GM19324 (cell line): ENCODE results near the gene KIF20A.
"Not testable (repeated sequence)": the region's sequence is repeated elsewhere in the genome, so short reads cannot be mapped to it uniquely, and the experiment has no call there.

Source experiments
- ATAC-seq: cut with Tn5 transposase; IDR thresholded peaks from one replicate; pipeline ENCODE4 v1.9.1; 2021; ENCODE audit warnings: mild to moderate bottlenecking, moderate library complexity; ENCODE audit not compliant: unreplicated experiment, low FRiP score

The KIF20A gene

DNA sequence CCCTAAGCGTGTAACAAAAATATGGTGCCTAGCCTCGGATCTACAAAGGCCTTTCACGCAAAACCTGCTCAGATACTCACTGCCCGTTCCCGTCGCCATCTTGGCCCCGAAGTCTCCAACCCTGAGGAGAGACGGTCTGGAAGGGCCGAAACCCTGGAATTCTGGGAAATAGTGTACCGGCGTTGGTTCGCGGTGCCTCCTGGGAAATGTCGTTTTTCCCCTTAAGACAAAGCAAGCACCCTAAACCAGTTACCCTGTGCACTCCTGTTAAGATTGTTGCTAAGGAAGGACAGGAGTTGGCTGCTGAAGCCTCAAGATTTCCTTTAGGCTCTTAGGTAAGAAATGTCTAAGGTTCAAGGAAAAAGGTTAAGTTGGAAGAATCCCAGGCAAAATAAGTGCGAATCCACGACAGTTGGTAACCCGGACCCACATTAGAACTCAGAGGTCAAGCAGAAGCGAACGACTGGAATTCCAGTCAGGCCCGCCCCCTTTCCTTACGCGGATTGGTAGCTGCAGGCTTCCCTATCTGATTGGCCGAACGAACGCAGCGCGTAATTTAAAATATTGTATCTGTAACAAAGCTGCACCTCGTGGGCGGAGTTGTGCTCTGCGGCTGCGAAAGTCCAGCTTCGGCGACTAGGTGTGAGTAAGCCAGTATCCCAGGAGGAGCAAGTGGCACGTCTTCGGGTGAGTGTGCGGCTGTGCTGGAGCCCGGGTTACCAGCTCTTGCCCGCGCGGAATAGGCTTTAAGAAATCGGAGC is at the start of gene KIF20A, which contains the start of gene BRD8:
KIF20A (plus strand) TSS at position 597 of the 761 bp plus-strand sequence. CDS start 569 bp downstream, outside the sequence.
BRD8 (minus strand) TSS at position 115 of the 761 bp plus-strand sequence; CDS start at position 99, 16 bp downstream.
- peak; percentile 90 for ATAC-seq

DNA sequence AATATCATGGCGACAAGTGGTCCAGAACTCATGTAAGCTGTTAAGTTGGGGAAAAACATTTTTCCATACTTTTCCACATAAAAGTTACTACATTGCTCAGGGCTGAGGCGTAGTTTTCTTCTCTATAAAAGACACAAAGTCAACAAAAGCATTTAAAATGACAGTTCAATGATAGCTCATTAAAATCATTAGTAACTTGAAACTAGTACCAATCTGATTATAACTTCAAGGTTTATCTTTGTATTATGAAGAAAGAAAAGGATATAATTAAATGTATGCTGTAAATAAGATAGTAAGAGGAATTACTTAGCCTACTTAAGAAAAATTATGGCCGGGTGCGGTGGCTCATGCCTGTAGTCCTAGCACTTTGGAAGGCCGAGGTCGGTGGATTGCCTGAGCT is 49.6 kb upstream of the KIF20A start:
- ATAC-seq = no peak

DNA sequence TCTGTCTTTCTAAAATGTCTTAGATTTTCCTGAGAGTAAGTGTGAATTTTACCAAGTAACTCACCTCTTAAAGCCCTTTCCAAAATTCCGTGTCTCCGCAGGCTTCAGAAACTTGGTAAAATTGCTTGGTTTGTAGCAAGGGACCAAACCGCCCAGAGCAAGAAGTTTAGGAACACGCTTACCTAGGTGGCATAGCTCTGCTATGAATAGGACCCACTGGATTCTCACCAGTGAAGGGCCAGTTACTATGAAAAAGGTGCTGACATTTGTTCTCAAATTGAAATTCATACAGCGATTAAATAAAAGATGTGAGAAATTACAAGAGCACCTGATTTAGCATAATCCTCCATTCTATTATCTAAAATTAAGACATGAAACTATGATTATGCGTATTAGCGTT is 46.4 kb upstream of the KIF20A start:
- no peak for ATAC-seq

DNA sequence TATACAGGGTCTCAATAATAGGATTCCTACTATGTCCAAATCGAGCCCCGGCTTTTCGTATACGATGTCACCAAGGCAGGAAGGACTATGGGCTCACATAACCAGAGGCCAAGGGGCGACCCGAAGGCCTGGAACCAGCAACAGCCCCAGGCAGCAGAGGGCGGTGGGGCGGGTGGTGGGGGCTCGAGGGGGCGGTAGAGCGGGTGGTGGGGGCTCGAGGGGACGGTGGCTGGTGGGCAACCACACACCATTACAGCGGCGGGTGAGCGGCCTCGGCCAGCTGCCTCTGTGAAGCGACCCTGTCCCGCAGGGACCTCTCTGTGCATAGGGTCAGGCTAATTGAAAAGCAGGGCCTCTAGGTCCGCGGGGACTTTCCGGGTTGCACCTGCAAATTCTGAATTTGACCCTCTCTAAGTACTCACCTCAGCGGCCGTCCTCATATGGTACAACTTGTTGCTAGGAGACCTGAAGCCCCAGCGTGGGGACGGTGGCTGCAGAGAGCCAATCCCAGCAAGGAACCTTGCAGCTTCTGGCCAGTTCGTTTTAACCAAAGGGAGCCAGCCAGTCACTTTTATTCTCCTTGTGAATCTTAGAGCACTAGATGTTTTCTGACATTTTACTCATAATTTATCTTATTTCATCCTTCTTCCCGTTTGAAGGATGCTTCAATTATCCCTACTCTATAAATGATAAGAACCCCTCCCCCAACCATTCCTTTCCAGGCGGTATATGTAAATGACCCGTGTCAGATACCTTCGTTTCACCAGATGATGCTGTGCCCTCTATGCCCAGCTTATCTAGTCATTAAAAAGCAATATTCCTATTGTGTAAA is 39.7 kb upstream of the KIF20A start, which contains the start of gene NME5:
NME5 (minus strand) TSS at position 480 of the 832 bp plus-strand sequence. CDS start 648 bp downstream, outside the sequence.
- ATAC-seq = no peak

DNA sequence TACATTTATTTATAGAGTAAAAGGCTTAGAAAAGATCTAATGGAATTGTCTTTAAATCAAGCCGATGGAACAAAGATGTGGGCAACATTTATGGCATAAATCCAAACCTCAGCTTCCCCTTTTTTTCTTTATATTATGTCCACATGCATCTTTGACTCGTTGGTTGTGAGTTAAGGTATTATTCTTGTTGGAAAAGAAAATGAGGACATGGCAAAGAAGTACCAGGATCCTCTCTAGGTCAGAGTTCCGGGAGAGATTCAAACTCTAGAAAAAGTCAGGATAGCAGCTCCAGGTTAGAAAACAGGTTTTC is 39.2 kb upstream of the KIF20A start:
- no peak for ATAC-seq

DNA sequence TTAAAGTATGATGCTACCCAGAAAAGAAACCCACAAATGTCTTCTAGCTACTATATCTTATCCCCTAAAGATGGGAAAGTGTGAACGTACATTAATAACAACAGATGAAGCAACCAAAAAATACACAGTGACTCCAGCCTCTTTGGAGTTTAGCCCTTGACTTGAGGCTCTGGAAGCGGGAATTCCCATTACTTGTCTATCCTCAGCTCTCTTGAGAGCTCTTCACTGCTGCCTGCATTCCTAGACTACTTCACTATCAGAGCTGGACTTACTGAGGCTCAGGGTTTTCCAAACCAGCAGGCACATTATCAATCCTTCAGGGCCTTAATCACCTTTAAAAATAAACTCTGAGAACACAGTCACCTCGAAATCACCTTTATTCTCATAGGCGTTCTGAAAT is 38.6 kb upstream of the KIF20A start:
- ATAC-seq = no peak

DNA sequence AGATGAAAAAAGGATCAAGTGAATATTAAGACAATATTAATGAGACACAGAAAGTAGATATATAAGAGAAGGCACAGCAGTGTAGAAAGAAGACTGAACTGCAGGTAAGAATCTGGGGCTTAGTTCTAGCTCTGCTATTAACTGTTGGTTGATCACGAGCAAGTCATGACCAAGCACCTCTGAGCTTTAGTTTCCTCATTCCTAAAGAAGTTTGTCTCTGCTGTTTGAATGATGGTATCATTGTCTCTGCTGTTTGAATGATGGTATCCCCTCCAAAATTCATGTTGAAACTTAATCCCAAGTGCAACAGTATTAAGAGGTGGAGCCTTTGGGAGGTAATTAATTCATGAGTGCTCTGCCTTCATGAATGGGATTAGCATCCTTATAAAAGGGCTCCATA is 37.2 kb upstream of the KIF20A start:
- no peak for ATAC-seq

DNA sequence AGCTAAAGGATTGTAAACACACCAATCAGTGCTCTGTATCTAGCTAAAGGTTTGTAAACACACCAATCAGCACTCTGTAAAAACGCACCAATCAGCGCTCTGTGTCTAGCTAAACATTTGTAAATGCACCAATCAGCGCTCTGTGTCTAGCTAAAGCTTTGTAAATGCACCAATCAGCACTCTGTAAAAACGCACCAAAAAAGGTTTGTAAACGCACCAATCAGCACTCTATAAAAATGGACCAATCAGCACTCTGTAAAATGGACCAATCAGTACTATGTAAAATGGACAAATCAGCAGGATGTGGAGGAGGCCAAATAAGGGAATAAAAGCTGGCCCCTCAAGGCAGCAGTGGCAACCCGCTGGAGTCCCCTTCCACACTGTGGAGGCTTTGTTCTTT is 35.3 kb upstream of the KIF20A start:
- not testable (repeated sequence) for ATAC-seq

DNA sequence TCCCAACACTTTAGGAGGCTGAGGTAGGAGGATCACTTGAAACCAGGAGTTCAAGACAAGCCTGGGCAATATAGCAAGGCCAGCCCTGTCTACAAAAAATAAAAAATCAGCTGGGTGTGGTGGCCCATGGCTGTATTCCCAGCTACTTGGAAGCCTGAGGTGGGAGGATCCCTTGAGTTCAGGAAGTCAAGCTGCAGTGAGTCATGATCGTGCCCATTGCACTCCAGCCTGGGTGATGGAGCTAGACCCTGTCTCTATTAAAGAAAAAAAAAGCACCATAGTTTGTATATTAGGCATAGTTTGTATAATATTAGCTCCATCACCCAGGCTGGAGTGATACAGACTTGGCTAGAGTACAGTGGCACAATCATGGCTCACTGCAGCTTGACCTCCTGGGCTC is 30.1 kb upstream of the KIF20A start:
- ATAC-seq = no peak

DNA sequence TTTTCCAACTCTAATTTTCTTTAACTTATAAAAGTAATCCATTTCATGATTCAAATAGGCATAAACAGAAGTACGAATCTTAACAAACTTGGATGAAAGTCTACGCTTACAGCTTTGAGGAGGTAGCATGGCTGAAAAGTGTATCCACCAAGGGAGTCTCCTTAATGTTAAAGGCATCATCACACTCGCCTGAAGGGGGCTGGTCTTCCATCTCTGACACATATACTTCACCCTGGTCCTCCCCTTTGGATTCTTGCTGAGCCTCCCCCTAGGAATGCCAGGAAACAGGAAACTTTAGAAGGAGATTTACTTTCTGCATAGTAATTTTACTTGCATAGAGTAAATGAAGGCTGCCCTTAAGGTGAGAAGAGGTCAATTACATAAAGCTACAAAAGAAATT is 29.4 kb upstream of the KIF20A start:
- no peak for ATAC-seq

DNA sequence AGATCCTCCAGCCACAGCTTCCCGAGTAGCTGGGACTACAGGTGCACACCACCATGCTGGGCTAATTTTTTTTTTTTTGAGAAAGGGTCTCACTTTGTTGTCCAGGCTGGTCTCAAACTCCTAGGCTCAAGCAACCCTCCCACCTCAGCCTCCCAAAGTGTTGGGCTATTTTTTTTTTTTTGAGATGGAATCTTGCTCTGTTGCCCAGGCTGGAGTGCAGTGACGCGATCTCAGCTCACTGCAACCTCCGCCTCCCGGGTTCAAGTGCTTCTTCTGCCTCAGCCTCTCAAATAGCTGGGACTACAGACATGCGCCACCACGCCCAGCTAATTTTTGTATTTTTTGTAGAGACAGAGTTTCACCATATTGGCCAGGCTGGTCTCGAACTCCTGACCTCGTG is 22.9 kb upstream of the KIF20A start:
- not testable (repeated sequence) for ATAC-seq

DNA sequence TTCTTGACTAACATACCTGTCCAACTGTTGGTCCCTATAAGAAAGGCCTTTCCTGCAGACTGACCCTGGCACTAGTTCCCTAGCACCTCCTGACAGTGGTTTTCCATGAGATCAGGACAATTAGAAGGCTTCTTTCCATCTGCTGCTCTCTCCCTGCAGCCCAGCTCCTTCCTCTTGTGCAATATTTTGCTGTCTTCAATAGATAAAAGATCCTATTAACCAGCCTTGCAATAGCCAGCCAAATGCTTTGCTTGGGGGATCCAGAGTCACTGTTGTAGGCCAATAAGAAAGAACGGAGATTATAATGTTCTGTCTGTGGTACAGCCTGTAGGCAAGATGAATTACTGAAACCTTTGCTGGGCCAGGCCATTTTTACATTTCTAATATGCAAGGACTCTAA is 21.3 kb upstream of the KIF20A start:
- no peak for ATAC-seq

DNA sequence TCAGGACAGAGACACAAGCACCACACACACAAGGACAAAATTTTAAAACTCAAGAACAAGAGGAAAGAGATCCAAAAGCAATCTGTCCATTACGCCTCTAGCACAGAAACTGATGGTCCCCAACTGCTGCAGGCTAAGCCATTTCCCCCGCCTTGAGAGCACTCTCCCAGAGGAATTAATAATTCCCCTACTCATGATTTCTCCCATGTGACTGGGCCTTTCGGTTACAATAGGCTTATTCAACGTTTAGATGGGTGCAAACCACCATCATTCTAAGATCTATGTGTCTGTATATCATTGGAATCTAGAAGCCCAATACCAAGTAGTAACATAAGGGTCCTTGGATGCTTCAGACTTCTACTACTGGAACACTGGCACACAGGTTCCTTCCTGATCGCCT is 19.2 kb upstream of the KIF20A start:
- ATAC-seq = no peak

DNA sequence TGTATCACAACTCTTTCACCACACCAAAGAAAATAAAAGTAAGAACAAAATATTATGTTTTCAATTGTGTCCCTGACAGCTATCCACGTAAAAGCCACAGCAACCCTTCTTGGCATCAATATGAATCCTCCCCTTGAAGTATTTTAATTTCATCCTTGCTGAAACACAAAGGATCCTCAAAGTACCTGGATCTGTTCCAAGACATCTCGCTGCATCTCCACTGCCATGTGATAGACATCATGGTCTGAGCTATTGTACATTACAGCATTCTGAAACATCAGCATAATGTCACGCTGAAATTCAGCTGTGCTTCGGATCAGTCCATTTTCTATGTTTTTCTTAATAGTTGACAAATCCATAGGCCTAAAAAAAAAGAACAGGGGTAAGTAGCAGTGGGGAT is 18.2 kb upstream of the KIF20A start:
- no peak for ATAC-seq

DNA sequence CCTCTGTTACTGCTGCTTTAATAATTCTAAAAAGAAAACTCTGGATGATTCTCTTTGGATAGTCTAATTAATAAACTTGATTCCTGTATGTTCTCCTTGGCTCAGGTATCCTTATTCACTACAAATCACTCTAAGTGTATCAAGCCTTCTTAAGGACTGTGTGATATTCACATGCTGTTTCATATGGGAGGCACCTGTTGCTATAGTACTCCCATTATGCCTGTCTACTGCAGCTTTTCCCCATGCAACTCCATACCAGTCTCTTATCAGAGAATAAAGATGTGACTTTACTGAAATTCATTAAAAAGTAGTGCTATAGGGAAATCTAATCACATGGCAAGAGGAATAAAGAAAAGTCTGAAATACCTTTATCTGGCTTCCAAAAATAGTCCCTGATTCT is 15.2 kb upstream of the KIF20A start:
- ATAC-seq = no peak

DNA sequence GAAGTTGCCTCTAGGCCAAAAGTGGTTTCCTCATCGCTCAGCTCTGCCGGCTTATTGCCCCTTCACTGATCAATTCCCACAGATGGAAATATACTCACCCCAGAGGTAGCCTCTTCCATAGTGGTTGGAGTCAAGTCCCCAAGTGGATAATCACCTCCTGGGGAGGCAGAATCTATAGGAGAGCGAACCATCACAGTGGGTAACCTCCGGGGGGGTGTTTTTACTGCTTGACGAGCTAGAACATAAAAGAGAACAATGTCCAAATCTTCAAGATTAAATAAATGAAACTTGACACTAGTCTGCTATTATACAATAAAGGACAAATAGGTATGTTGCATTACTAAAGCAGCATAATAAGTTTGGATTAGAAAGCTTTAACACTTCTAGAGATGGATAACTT is 9.8 kb upstream of the KIF20A start:
- no peak for ATAC-seq

DNA sequence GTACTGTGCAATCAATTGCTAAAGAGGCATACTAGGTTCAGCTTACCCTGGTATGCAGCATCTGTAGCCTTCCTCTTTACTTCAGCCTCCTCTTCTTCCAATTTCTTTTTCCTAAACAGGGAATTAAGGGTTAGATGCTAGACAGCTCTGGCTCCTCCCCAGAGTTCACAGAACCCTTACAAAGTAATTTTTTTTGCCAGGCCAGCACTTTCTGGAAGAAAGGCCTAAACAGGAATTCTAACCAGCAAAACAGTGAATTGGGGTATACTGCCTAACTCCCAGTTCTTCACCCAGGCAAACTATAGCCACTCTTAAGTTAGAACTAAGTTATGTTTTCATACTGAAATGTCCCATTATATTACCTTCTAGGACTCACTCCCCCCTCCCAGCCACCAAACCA is 8.6 kb upstream of the KIF20A start:
- no peak for ATAC-seq

DNA sequence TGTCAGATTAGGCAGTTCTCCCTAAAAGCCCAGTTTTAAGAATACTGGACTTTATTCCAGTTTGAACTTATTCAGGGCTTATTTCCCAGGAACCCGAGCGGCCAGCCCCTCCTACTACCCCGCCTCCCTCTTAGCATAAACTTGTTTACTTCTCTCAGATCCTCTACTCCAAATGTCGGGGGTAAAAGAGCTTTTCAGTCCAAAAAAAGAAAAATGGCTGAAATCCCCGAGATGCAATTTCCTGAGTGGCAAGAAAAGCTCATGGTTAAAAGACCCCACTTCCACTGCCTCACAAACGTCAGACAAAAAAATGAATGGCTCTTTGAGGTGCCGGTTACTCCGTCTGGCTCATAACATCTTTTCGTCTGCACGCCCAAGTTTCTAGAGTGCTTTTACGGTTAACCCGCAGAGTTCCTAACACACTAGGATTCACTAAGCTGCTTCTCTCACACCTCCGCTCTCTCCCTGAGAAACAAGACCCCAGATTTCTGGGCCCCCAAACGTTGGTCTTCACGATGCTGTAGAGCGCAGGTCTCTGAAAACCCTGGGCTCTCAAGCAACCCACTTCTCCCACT is 884 bp upstream of the KIF20A start:
- peak; percentile 11 for ATAC-seq

DNA sequence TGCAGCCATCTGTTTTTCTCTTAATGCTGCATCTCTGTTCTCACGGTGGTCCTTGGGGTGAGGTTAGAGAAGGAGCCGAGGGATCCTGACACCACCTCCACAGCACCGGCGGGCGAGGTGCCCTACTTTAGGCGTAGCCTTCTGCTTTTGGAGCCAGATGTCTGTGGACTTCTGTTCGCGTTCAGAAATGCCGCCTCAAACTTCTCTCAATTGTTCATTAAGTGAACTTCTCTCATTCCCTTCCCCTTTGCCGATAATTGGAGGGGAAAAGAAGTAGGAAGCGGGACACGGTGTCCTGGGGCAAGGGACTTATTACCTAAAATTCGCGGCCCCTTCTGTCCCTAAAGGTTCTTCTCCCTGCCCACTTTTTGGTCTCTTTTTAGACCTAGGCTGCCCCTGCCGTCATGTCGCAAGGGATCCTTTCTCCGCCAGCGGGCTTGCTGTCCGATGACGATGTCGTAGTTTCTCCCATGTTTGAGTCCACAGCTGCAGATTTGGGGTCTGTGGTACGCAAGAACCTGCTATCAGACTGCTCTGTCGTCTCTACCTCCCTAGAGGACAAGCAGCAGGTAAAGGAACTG is 455 bp downstream of the KIF20A start:
- ATAC-seq = peak; percentile 2

DNA sequence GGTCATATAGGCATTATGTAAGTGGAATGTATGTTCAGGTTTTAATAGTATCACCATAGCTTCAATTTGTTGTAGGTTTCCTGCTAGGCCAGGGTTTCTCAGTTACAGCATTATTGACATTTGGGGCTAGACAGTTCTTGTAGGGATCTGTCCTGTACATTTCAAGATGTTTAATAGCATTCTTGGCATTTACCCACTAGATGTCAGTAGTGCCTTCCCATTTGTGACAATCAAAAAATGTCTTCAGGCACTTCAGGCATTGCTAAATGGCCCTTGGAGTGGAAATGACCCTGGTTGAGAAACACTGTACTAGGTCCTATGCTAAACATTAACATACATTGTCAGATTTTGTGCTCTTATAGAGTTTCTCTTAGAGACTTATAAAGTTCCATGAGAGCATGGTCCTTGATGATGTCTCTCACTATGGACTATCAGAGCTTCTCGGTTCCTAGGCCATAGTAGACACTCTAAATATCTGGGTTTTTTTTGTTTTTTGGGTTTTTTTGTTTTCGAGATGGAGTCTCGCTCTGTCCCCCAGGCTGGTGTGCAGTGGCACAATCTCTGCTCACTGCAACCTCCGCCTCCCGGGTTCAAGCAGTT is 1.4 kb downstream of the KIF20A start:
- ATAC-seq = no peak

DNA sequence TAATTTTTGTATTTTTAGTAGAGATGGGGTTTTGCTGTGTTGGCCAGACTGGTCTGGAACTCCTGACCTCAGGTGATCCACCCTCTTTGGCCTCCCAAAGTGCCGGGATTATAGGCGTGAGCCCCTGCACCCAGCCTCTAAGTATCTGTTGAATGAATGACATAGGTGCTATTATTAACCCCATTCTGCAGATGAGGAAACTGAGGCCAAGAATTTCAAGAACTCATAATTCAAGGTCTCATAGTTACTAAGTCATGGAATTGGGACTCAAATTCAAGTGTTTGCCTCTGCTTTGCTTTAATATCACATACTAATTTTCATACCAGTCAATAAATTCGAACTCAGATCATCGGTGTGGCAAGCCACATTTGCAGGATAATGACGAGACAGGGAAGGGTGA is 1.9 kb downstream of the KIF20A start:
- no peak for ATAC-seq
